Measurements from ENCODE around the gene TPP2. TPM values are rescaled to one million over a fixed set of nuclear protein-coding genes. Genes with fewer than 3 reads are reported as not detected.

Gene TPP2
- total and polyA plus RNA-seq, 9 of the 15 experiments (the other 6 are each of a cell fraction or from before 2014, with no cell fraction given), result 18.8 to 87.7 (median 55.9) TPM

- no peak overlapping the region for H3K9ac ChIP-seq (ENCODE audit: insufficient read depth in 1 of 2, low read depth in 2 of 2, low read length in 2 of 2)
- no peak for FAIRE-seq
- no peaks in the 10 kb centered on the region for H3K79me2 ChIP-seq (ENCODE audit: control insufficient read depth, insufficient read depth, low read length)
- in situ Hi-C loops (cut with MboI) (loop anchor here (25.0 kb wide), 1 partner anchor 1431 kb away; no protein-coding TSS in a partner anchor), intact Hi-C loops (cut with micrococcal nuclease) (loop anchor here (10.0 kb wide), 1 partner anchor 623 kb away; no protein-coding TSS in a partner anchor)
- no peak for DNase-seq (ENCODE audit: extremely low read depth in 1 of 4, low spot score in 3 of 4)
- ChIA-PET CTCF (ENCODE audit: low intra/inter-chr PET ratio) (no interaction called here), POLR2A (interaction anchor here (1.1 kb wide), 1 partner anchor 31 kb away, joined by 4 read pairs; no protein-coding TSS in a partner anchor)
- peak; percentile 22; the same call in 2 of the 3 replicates for ATAC-seq
- H3K36me3 ChIP-seq (ENCODE audit: control insufficient read depth, insufficient read depth, low read length), result no peaks in the 10 kb centered on the region
- peaks cover 0 to 5% of the 10 kb centered on the region in 2 experiments; a peak in 1 of 5 replicates for H3K27me3 ChIP-seq (ENCODE audit: control insufficient read depth in 2 of 2, insufficient read depth in 2 of 2, low read length in 2 of 2)
- no peaks in the 10 kb centered on the region for H3K9me1 ChIP-seq (ENCODE audit: control insufficient read depth, insufficient read depth, low read length)
- TF ChIP-seq PPARD (CRISPR knock-in tag; IDR thresholded peaks at IDR 0.05) (no peak), ZNF644 (tag; IDR thresholded peaks at IDR 0.05; ENCODE audit: low read depth) (no peak), EHMT2 (IDR thresholded peaks at IDR 0.05) (0 out of 2 replicates have a peak, but pooled peaks have one; percentile 18)
- TF ChIP-seq, protein P1, sequence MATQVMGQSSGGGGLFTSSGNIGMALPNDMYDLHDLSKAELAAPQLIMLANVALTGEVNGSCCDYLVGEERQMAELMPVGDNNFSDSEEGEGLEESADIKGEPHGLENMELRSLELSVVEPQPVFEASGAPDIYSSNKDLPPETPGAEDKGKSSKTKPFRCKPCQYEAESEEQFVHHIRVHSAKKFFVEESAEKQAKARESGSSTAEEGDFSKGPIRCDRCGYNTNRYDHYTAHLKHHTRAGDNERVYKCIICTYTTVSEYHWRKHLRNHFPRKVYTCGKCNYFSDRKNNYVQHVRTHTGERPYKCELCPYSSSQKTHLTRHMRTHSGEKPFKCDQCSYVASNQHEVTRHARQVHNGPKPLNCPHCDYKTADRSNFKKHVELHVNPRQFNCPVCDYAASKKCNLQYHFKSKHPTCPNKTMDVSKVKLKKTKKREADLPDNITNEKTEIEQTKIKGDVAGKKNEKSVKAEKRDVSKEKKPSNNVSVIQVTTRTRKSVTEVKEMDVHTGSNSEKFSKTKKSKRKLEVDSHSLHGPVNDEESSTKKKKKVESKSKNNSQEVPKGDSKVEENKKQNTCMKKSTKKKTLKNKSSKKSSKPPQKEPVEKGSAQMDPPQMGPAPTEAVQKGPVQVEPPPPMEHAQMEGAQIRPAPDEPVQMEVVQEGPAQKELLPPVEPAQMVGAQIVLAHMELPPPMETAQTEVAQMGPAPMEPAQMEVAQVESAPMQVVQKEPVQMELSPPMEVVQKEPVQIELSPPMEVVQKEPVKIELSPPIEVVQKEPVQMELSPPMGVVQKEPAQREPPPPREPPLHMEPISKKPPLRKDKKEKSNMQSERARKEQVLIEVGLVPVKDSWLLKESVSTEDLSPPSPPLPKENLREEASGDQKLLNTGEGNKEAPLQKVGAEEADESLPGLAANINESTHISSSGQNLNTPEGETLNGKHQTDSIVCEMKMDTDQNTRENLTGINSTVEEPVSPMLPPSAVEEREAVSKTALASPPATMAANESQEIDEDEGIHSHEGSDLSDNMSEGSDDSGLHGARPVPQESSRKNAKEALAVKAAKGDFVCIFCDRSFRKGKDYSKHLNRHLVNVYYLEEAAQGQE (IDR thresholded peaks at IDR 0.05; ENCODE audit: borderline replicate concordance), result peak; percentile 46
- TF ChIP-seq, protein P1 (CRISPR knock-in tag; IDR thresholded peaks at IDR 0.05; ENCODE audit: low read depth), result no peak
- WGBS (ENCODE audit: insufficient coverage, low coverage, missing lambda C conversion rate), result no CpG with 5 or more reads among the region's 4 CpGs
- no peak overlapping the region for H3K27ac ChIP-seq (ENCODE audit: extremely low read depth, low read depth, low read length)
- H2AFZ ChIP-seq (ENCODE audit: low read depth, low read length), result no peak overlapping the region
- no peak overlapping the region for H3K4me3 ChIP-seq
- no peak overlapping the region for H3K4me2 ChIP-seq (ENCODE audit: insufficient read depth, low read length)
- no TSS peak for BruUV-seq (replicated peaks)
- no peaks in the 10 kb centered on the region for H4K20me1 ChIP-seq (replicated peaks; ENCODE audit: control insufficient read depth, insufficient read depth, low read length)
- H3K9me3 ChIP-seq (replicated peaks; ENCODE audit: control insufficient read depth, insufficient read depth, low read depth, low read length), result no peaks in the 10 kb centered on the region
- H3K4me1 ChIP-seq (replicated peaks in 1 of 2; ENCODE audit: control insufficient read depth in 2 of 2, insufficient read depth in 2 of 2, low read length in 2 of 2), result no peaks in the 10 kb centered on the region
These were observed 28.9 kb upstream of the TPP2 start for GRCh38 chr13:102567857-102568256.

Measured in K562 (cell line).